GM12878 (cell line): Measurements from ENCODE around the gene CARD11.

Source experiments
- ASH2L ChIP-seq: fragments of 300-600, 200-600 bp; sonication (generic); IDR thresholded peaks from 2 replicates; pipeline ENCODE4 v1.6.1; 2017; ENCODE audit warnings: low read depth, mild to moderate bottlenecking, borderline replicate concordance
- BRCA1 ChIP-seq: IDR thresholded peaks from 2 replicates; pipeline ENCODE4 v1.6.1; 2011; ENCODE audit warnings: low read depth, low read length, improper control_type of control experiment
- CEBPB ChIP-seq, 2 experiments: fragments of 150-350 bp in 1 of 2; IDR thresholded peaks; 2 replicates each; pipeline ENCODE4 v1.6.1; 2012 to 2014; ENCODE audit warnings: low read depth in 2 of 2, low read length in 2 of 2, borderline replicate concordance in 1 of 2, inconsistent platforms in 1 of 2
- CREB1 ChIP-seq: IDR thresholded peaks from 2 replicates; pipeline ENCODE4 v1.6.1; 2012; ENCODE audit warnings: low read depth, mild to moderate bottlenecking, inconsistent platforms
- EP300 ChIP-seq, 2 experiments: fragments of 150-350 bp in 1 of 2; IDR thresholded peaks; 2 replicates each; pipeline ENCODE4 v1.6.1; 2011 to 2012; ENCODE audit warnings: low read depth in 2 of 2, low read length in 2 of 2, borderline replicate concordance in 1 of 2, improper control_type of control experiment in 1 of 2, inconsistent platforms in 1 of 2; ENCODE audit not compliant: control insufficient read depth in 1 of 2
- EZH2 ChIP-seq: IDR thresholded peaks from 2 replicates; pipeline ENCODE4 v1.6.1; 2012; ENCODE audit warnings: low read depth, mild to moderate bottlenecking, control low read depth, inconsistent platforms, low read length, borderline replicate concordance; ENCODE audit not compliant: control insufficient read depth
- PAX5 ChIP-seq: IDR thresholded peaks from 2 replicates; pipeline ENCODE4 v1.6.1; 2011; ENCODE audit warnings: low read depth, low read length, borderline replicate concordance
- POLR2A ChIP-seq: IDR thresholded peaks from 2 replicates; pipeline ENCODE4 v1.6.1; 2011; ENCODE audit warnings: low read depth, mild to moderate bottlenecking, low read length
- POLR2AphosphoS2 ChIP-seq: IDR thresholded peaks from 2 replicates; pipeline ENCODE4 v1.6.1; 2011; ENCODE audit warnings: low read depth, mild to moderate bottlenecking, low read length, improper control_type of control experiment, moderate library complexity
- SUZ12 ChIP-seq: fragments of 200-600 bp; sonication (generic); IDR thresholded peaks from one replicate; pipeline ENCODE4 v1.6.1; 2018; ENCODE audit warnings: antibody characterized with exemption, mild to moderate bottlenecking; ENCODE audit not compliant: unreplicated experiment
- TF ChIP-seq, protein P1 (sequence below): fragments of 450-650 bp; conservative IDR thresholded peaks from 2 replicates; pipeline ENCODE4 v1.6.1; 2017; ENCODE audit warnings: mild to moderate bottlenecking, moderate library complexity
- TF ChIP-seq, protein P2 (sequence below), 3 experiments: IDR thresholded peaks in 2 of 3; conservative IDR thresholded peaks in 1 of 3; 2 replicates each; pipeline ENCODE4 v1.5.1; 2011; ENCODE audit warnings: low read depth in 3 of 3, low read length in 3 of 3, mild to moderate bottlenecking in 3 of 3, control low read depth in 2 of 3, moderate library complexity in 2 of 3, inconsistent platforms in 1 of 3, mixed read lengths in 1 of 3; ENCODE audit not compliant: control insufficient read depth in 2 of 3, insufficient read depth in 1 of 3; ENCODE audit errors: extremely low read depth in 1 of 3
- TF ChIP-seq, protein P3 (sequence below): fragments of 450-650 bp; formaldehyde crosslinking; IDR thresholded peaks from 2 replicates; pipeline ENCODE4 v1.4.0; 2022; ENCODE audit warnings: mild to moderate bottlenecking, moderate library complexity
- TF ChIP-seq, protein P4 (sequence below): IDR thresholded peaks from 2 replicates; pipeline ENCODE4 v1.6.1; 2011; ENCODE audit warnings: low read depth, mild to moderate bottlenecking, low read length, moderate library complexity, borderline replicate concordance; ENCODE audit errors: extremely low read depth

DNA sequence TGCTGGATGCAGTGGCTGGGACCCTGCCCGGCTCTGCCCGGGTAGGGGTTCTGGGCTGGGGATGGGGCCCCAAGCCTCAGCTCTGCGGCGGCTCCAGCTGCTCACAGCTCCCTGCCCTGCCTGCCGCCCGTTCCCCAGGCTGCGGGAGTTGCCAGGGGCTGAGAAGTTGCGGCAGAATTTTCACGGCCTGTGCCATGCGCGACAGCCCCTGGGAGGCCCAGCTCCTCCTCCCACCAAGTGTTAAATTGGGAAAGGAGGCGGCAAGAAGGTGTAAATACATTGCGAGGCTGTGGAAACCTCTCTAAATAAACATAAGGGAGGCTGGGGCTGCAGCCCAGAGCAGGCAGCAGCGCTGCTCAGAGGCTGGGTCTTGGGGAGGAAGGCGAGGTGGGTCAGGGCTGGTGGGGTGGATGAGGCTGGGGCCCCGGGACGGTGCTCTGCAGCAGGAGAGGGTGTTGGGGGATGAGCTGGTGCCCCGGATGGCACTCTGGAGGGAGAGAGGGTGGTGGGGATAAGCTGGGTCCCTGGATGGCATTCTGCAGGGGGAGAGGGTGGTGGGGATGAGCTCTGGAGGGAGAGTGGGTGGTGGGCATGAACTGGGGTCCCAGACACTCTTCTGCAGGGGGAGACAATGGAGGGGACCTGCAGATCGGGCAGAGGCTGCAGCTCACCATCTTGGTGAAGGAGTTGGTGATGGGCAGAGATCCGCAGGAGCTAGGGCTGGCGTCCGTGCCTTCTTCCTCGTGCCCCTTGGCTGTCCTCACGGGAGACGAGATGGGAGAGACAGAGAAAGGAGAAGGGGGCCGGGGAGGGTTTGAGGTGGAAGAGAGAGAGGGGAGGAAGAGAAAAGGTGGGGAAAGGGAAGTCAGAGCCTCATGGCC is 114.1 kb downstream of the CARD11 start:
- TF ChIP-seq, protein P1, sequence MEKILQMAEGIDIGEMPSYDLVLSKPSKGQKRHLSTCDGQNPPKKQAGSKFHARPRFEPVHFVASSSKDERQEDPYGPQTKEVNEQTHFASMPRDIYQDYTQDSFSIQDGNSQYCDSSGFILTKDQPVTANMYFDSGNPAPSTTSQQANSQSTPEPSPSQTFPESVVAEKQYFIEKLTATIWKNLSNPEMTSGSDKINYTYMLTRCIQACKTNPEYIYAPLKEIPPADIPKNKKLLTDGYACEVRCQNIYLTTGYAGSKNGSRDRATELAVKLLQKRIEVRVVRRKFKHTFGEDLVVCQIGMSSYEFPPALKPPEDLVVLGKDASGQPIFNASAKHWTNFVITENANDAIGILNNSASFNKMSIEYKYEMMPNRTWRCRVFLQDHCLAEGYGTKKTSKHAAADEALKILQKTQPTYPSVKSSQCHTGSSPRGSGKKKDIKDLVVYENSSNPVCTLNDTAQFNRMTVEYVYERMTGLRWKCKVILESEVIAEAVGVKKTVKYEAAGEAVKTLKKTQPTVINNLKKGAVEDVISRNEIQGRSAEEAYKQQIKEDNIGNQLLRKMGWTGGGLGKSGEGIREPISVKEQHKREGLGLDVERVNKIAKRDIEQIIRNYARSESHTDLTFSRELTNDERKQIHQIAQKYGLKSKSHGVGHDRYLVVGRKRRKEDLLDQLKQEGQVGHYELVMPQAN: no peak
- TF ChIP-seq, protein P2, sequence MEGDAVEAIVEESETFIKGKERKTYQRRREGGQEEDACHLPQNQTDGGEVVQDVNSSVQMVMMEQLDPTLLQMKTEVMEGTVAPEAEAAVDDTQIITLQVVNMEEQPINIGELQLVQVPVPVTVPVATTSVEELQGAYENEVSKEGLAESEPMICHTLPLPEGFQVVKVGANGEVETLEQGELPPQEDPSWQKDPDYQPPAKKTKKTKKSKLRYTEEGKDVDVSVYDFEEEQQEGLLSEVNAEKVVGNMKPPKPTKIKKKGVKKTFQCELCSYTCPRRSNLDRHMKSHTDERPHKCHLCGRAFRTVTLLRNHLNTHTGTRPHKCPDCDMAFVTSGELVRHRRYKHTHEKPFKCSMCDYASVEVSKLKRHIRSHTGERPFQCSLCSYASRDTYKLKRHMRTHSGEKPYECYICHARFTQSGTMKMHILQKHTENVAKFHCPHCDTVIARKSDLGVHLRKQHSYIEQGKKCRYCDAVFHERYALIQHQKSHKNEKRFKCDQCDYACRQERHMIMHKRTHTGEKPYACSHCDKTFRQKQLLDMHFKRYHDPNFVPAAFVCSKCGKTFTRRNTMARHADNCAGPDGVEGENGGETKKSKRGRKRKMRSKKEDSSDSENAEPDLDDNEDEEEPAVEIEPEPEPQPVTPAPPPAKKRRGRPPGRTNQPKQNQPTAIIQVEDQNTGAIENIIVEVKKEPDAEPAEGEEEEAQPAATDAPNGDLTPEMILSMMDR (IDR thresholded peaks at IDR 0.05 in 2 of 3, conservative IDR thresholded peaks at IDR 0.05 in 1 of 3; ENCODE audit: control insufficient read depth in 2 of 3, extremely low read depth in 1 of 3, insufficient read depth in 1 of 3, low read depth in 3 of 3, low read length in 3 of 3): no peak
- TF ChIP-seq, protein P3, sequence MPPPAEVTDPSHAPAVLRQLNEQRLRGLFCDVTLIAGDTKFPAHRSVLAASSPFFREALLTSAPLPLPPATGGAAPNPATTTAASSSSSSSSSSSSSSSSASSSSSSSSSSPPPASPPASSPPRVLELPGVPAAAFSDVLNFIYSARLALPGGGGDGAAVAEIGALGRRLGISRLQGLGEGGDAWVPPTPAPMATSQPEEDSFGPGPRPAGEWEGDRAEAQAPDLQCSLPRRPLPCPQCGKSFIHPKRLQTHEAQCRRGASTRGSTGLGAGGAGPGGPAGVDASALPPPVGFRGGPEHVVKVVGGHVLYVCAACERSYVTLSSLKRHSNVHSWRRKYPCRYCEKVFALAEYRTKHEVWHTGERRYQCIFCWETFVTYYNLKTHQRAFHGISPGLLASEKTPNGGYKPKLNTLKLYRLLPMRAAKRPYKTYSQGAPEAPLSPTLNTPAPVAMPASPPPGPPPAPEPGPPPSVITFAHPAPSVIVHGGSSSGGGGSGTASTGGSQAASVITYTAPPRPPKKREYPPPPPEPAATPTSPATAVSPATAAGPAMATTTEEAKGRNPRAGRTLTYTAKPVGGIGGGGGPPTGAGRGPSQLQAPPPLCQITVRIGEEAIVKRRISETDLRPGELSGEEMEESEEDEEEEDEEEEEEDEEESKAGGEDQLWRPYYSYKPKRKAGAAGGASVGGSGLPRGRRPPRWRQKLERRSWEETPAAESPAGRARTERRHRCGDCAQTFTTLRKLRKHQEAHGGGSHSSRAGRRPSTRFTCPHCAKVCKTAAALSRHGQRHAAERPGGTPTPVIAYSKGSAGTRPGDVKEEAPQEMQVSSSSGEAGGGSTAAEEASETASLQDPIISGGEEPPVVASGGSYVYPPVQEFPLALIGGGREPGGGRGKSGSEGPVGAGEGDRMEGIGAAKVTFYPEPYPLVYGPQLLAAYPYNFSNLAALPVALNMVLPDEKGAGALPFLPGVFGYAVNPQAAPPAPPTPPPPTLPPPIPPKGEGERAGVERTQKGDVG (CRISPR knock-in tag): no peak
- TF ChIP-seq EP300 (IDR thresholded peaks at IDR 0.05; ENCODE audit: borderline replicate concordance in 1 of 2, control insufficient read depth in 1 of 2, low read depth in 2 of 2, low read length in 2 of 2): no peak
- no peak for TF ChIP-seq ASH2L
- TF ChIP-seq EZH2: no peak
- TF ChIP-seq, protein P4, sequence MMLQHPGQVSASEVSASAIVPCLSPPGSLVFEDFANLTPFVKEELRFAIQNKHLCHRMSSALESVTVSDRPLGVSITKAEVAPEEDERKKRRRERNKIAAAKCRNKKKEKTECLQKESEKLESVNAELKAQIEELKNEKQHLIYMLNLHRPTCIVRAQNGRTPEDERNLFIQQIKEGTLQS: no peak
- no peak for TF ChIP-seq POLR2AphosphoS2
- no peak for TF ChIP-seq CEBPB (IDR thresholded peaks at IDR 0.05; ENCODE audit: borderline replicate concordance in 1 of 2, low read depth in 2 of 2, low read length in 2 of 2)
- no peak for TF ChIP-seq PAX5
- TF ChIP-seq BRCA1: no peak
- TF ChIP-seq SUZ12: no peak
- no peak for TF ChIP-seq POLR2A
- TF ChIP-seq CREB1: no peak
